B cell (primary cell): ENCODE data around the gene SEMA4C. TPM values are rescaled to one million over a fixed set of nuclear protein-coding genes. Genes with fewer than 3 reads are reported as not detected.

Experiments used
- ATAC-seq: fragments of 200-7000 bp; cut with Tn5 transposase; one replicate; pipeline ENCODE4 v1.10.0; 2021; ENCODE audit warnings: low read depth, mild to moderate bottlenecking, moderate number of reproducible peaks, moderate library complexity
- CTCF ChIA-PET: fragments of 350-600 bp; sonication (Branson Sonifier 250); formaldehyde crosslinking; loops from one replicate; lab custom pipeline; 2021; ENCODE audit warnings: antibody characterized with exemption, inconsistent platforms; lab: Charles Lee
- POLR2A ChIA-PET: fragments of 350-600 bp; sonication (Branson Sonifier 250); formaldehyde crosslinking; loops from one replicate; lab custom pipeline; 2021; ENCODE audit warnings: antibody characterized with exemption; lab: Charles Lee
- DNase-seq: peaks from one replicate; pipeline ENCODE4 v3.0.0; 2013
- H2AFZ ChIP-seq: 2 replicates; pipeline ENCODE4 v1.6.1; 2012; ENCODE audit warnings: mild to moderate bottlenecking, low read depth, low read length; ENCODE audit not compliant: insufficient read depth, poor library complexity, severe bottlenecking
- H3K27ac ChIP-seq, 2 donors: 1 replicate in 1 of 2; 2 replicates in 1 of 2; pipeline ENCODE4 v1.5.1; 2012 to 2013; ENCODE audit warnings: low read length in 2 of 2, mild to moderate bottlenecking in 2 of 2, moderate library complexity in 1 of 2
- H3K27me3 ChIP-seq, 4 experiments: fragments of 200-600 bp in 1 of 4; sonication (generic) in 1 of 4; replicated peaks in 1 of 4; 1 replicate in 2 of 4; 2 replicates in 2 of 4; pipeline versions ENCODE4 v1.6.1 to v1.7.0; 2013 to 2016; ENCODE audit warnings: low read length in 3 of 4, mild to moderate bottlenecking in 2 of 4, mixed read lengths in 1 of 4, moderate library complexity in 1 of 4; ENCODE audit not compliant: insufficient read depth in 4 of 4, control insufficient read depth in 3 of 4; ENCODE audit errors: control extremely low read depth in 1 of 4
- H3K36me3 ChIP-seq, 2 experiments: replicated peaks in 1 of 2; 1 replicate in 1 of 2; 2 replicates in 1 of 2; pipeline versions ENCODE4 v1.6.1 to v1.7.1; 2013; ENCODE audit warnings: low read length in 1 of 2; ENCODE audit not compliant: insufficient read depth in 2 of 2, control insufficient read depth in 1 of 2; ENCODE audit errors: control extremely low read depth in 1 of 2, extremely low read depth in 1 of 2
- H3K4me1 ChIP-seq, 2 donors: fragments of 200-600 bp in 1 of 2; sonication (generic) in 1 of 2; 1 replicate in 1 of 2; 2 replicates in 1 of 2; pipeline versions ENCODE4 v1.5.1 to v1.6.1; 2013 to 2017; ENCODE audit warnings: low read length in 2 of 2; ENCODE audit not compliant: control insufficient read depth in 2 of 2, insufficient read depth in 2 of 2
- H3K4me2 ChIP-seq: replicated peaks from 2 replicates; pipeline ENCODE3; 2012; ENCODE audit warnings: mild to moderate bottlenecking, low read depth, low read length; ENCODE audit not compliant: poor library complexity, severe bottlenecking
- H3K4me3 ChIP-seq, 5 experiments: fragments of 200-600 bp in 1 of 5; sonication (generic) in 1 of 5; 1 replicate in 3 of 5; 2 replicates in 2 of 5; pipeline versions ENCODE4 v1.5.1 to v1.7.0; 2011 to 2016; ENCODE audit warnings: low read length in 4 of 5, mild to moderate bottlenecking in 4 of 5, low read depth in 2 of 5, control low read depth in 1 of 5, moderate library complexity in 1 of 5; ENCODE audit not compliant: insufficient read depth in 1 of 5; ENCODE audit errors: control extremely low read depth in 1 of 5, extremely low read depth in 1 of 5
- H3K79me2 ChIP-seq: fragments of 200-600 bp; sonication (generic); one replicate; pipeline ENCODE4 v1.6.0; 2016; ENCODE audit warnings: low read length; ENCODE audit not compliant: control insufficient read depth, insufficient read depth
- H3K9ac ChIP-seq: fragments of 200-600 bp; sonication (generic); 2 replicates; pipeline ENCODE4 v1.6.1; 2017; ENCODE audit warnings: mild to moderate bottlenecking, low read length, moderate library complexity
- H3K9me3 ChIP-seq, 3 donors: one replicate each; pipeline versions ENCODE4 v1.6.1 to v1.7.1; 2013; ENCODE audit warnings: low read length in 2 of 3; ENCODE audit not compliant: control insufficient read depth in 2 of 3, insufficient read depth in 1 of 3; ENCODE audit errors: control extremely low read depth in 1 of 3
- H4K20me1 ChIP-seq: 2 replicates; pipeline ENCODE4 v1.6.0; 2012; ENCODE audit warnings: mild to moderate bottlenecking, low read length; ENCODE audit not compliant: insufficient read depth, control insufficient read depth, poor library complexity, severe bottlenecking
- H3K27ac Mint-ChIP-seq: one replicate; pipeline ENCODE4 v1.8.0; 2021; ENCODE audit warnings: mixed read lengths
- H3K27me3 Mint-ChIP-seq: one replicate; pipeline ENCODE4 v1.8.0; 2021; ENCODE audit warnings: mixed read lengths
- H3K4me1 Mint-ChIP-seq: one replicate; pipeline ENCODE4 v1.8.0; 2021; ENCODE audit warnings: mixed read lengths
- H3K4me3 Mint-ChIP-seq: one replicate; pipeline ENCODE4 v1.8.0; 2021; ENCODE audit warnings: mixed read lengths
- H3K9me3 Mint-ChIP-seq: one replicate; pipeline ENCODE4 v1.8.0; 2022; ENCODE audit warnings: mixed read lengths; ENCODE audit not compliant: insufficient read depth
- CTCF ChIP-seq: fragments of 200-600 bp; IDR thresholded peaks from one replicate; pipeline ENCODE4 v1.8.0; 2022; ENCODE audit warnings: antibody characterized with exemption, mild to moderate bottlenecking
- EZH2 ChIP-seq: IDR thresholded peaks from 2 replicates; pipeline ENCODE4 v1.6.1; 2012; ENCODE audit warnings: borderline replicate concordance, low read depth, mild to moderate bottlenecking, moderate library complexity, low read length; ENCODE audit not compliant: insufficient read depth, poor library complexity, severe bottlenecking
- WGBS: methylation state at CpG from one replicate; pipeline ENCODE4 v1.1.5; 2013; ENCODE audit warnings: missing lambda C conversion rate; ENCODE audit not compliant: insufficient coverage; 5-methylcytosine and 5-hydroxymethylcytosine counted together
- intact Hi-C: fragments of 100-400 bp; cut with micrococcal nuclease; formaldehyde crosslinking; loops from one replicate; pipeline ENCODE4 v1.10.0; 2022
- polyA plus RNA-seq: library from polyadenylated mRNA; depleted of rRNA; stranded (reverse); fragments of >200 nt; gene quantifications from 2 replicates; pipeline ENCODE4 v1.2.3, GENCODE V29; 2012
- total RNA-seq, 2 donors: library from RNA; stranded (reverse); fragments of 120-200 nt in 1 of 2; gene quantifications; 1 replicate in 1 of 2; 2 replicates in 1 of 2; pipeline versions ENCODE4 v1.2.3 to v1.2.4, GENCODE V29; 2013 to 2022

SEMA4C gene
- total and polyA plus RNA-seq, 2 donors (not counting 1 experiment from before 2014, with no cell fraction given): 0.28 to 0.94 TPM

- 98% methylated on average over 9 of the region's 11 CpGs for WGBS
- Mint-ChIP-seq H3K27me3 (no peaks in the 10 kb centered on the region), H3K4me1 (peaks cover 40% of the 10 kb centered on the region), H3K27ac (no peak overlapping the region), H3K4me3 (no peak overlapping the region), H3K9me3 (no peaks in the 10 kb centered on the region)
- H3K4me1 ChIP-seq: peaks cover 17 to 20% of the 10 kb centered on the region in 2 donors
- no peak overlapping the region for H3K4me3 ChIP-seq
- H3K27ac ChIP-seq: no peak overlapping the region
- no peak for DNase-seq
- intact Hi-C loops: no loop called here
- H3K9me3 ChIP-seq: no peaks in the 10 kb centered on the region
- H3K4me2 ChIP-seq: no peak overlapping the region
- H3K79me2 ChIP-seq: peaks cover 52% of the 10 kb centered on the region
- no peak overlapping the region for H3K9ac ChIP-seq
- peaks cover 0 to 62% of the 10 kb centered on the region in 2 experiments for H3K36me3 ChIP-seq
- TF ChIP-seq CTCF (no peak), EZH2 (no peak)
- no peak overlapping the region for H2AFZ ChIP-seq
- H3K27me3 ChIP-seq: no peaks in the 10 kb centered on the region
- no peak for ATAC-seq
- ChIA-PET POLR2A (no interaction called here), CTCF (no interaction called here)
- H4K20me1 ChIP-seq: peaks cover 79% of the 10 kb centered on the region
These were observed 46.7 kb downstream of the SEMA4C start for GRCh38 chr2:96823198-96823597.

DNA sequence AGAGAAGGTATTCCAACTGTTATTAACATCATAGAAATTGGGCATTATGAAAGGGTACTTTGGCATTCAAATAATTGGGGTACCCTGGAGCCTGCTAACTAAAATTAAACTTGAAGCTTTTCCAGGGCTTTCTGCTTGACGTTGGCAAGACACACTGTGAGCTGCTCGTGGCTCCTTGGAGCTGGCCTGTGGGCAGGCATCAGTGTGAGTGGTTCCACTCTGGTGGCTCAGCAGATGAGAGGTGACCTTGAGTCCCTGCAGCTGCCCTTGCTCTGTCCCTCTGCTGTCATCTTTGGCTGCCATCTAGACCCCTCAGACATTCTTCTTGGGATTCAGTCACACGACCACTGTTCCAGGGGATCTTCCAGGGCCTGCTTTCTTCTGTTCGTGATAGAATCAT is 47.1 kb downstream of the SEMA4C start:
- H3K79me2 ChIP-seq: peaks cover 56% of the 10 kb centered on the region
- POLR2A ChIA-PET: interaction anchor here (0.5 kb wide), 1 partner anchor 36 kb away, joined by 5 read pairs; no protein-coding TSS in a partner anchor

More for the DNA sequence above, 47.1 kb downstream of the SEMA4C start:
- Histone ChIP-seq H4K20me1 (peaks cover 83% of the 10 kb centered on the region), H3K27me3 (no peaks in the 10 kb centered on the region), H3K27ac (no peak overlapping the region), H3K9ac (no peak overlapping the region), H3K4me2 (no peak overlapping the region), H2AFZ (no peak overlapping the region), H3K4me3 (no peak overlapping the region), H3K4me1 (peaks cover 21 to 24% of the 10 kb centered on the region in 2 donors), H3K36me3 (peaks cover 0 to 60% of the 10 kb centered on the region in 2 experiments), H3K9me3 (no peaks in the 10 kb centered on the region)
- DNase-seq (no peak), ATAC-seq (no peak)
- Mint-ChIP-seq H3K27me3 (no peaks in the 10 kb centered on the region), H3K27ac (no peak overlapping the region), H3K9me3 (no peaks in the 10 kb centered on the region), H3K4me3 (no peak overlapping the region), H3K4me1 (peaks cover 44% of the 10 kb centered on the region)
- no peak for TF ChIP-seq CTCF
- TF ChIP-seq EZH2: no peak
- intact Hi-C loops: no loop called here
- CTCF ChIA-PET: no interaction called here
- 92% methylated on average over 4 of the region's 4 CpGs for WGBS
